ENCODE measurements around the gene ANKRD24.
"Not testable (repeated sequence)": the region's sequence is repeated elsewhere in the genome, so short reads cannot be mapped to it uniquely, and the experiment has no call there.

Gene ANKRD24

DNA sequence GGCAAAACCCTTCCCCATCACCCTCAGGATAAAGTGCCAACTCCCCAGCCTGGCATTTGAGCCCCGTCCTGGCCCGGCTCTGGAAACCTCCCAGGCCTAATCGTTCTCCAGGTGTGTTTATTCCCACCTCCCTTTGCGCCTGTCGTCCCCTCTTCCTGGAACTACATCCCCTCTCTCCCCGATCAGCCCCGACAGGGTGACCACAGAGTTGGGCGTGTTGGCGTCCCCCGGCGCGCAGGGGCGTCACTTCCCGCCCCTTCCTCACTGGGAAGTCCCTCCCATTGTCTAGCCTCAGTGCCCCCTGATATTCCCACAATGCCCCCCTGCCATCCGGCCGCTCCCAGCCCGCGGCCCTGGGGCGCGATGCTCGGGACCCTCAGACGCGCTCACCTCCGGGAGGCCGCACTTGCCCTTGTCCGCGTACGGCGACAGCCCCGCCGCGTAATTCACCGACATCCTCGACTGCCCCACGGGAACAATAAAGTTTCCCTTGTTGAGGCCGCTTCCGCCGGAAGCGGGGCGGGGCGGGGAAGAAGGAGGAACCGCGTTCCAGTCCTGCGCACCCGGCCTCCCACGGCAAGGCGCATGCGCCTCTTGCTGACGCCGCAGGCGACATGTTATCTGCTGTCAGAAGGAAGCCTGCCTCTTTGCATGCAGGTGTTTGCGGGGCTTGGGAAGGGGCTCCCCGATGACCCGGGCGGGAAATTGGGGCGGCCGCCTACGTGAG lies at the start of gene ANKRD24, which contains the start of gene SIRT6:
TSS of gene ANKRD24 (plus strand) at position 606 of the 727 bp plus-strand sequence. CDS start 3,737 bp downstream, outside the sequence.
TSS of gene SIRT6 (minus strand) at position 480 of the 727 bp plus-strand sequence. CDS start at position 456, 24 bp downstream.
- H3K4me3 ChIP-seq (ENCODE audit: low read length in 2 of 2): peak within 1 kb of the TSS; percentile 94 to 95
- H3K4me1 ChIP-seq (ENCODE audit: control insufficient read depth in 2 of 2, insufficient read depth in 2 of 2, low read length in 2 of 2): peaks cover 24 to 26% of the 10 kb centered on the region in 2 donors
- peaks cover 12 to 14% of the 10 kb centered on the region in 2 donors for H3K36me3 ChIP-seq (ENCODE audit: control insufficient read depth in 2 of 2, insufficient read depth in 2 of 2, low read length in 2 of 2)
- no peaks in the 10 kb centered on the region for H3K9me3 ChIP-seq (ENCODE audit: control insufficient read depth in 2 of 2, low read length in 2 of 2)
- H3K9ac ChIP-seq (ENCODE audit: low read depth in 1 of 2, low read length in 2 of 2): peak within 1 kb of the TSS; percentile 94 to 98
- H3K27me3 ChIP-seq (ENCODE audit: control insufficient read depth in 2 of 2, insufficient read depth in 2 of 2, low read length in 2 of 2): no peaks in the 10 kb centered on the region
- peak within 1 kb of the TSS; percentile 90 to 96 for H3K27ac ChIP-seq (ENCODE audit: low read depth in 2 of 2, low read length in 2 of 2)

DNA sequence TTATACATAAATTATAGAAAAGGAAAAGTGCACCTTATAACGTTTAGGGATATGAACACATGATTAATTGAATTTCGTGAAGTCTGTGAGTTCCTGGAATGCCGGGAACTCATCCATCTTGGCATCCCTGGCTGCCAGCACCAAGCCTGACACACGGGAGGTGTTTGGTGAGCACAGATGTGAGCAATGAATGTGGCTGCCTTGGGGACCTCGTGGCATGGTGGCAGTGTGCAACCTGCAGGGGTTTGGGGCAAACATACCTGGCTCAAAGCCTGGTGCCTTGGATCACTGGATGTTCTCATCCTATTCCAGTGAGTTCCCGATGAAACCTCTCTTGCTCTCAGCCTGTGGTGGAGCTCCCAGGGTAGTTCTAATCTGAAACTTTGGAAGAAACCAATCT lies 48.1 kb upstream of the ANKRD24 start:
- Histone ChIP-seq H3K27me3 (ENCODE audit: control insufficient read depth in 2 of 2, insufficient read depth in 2 of 2, low read length in 2 of 2) (no peaks in the 10 kb centered on the region), H3K4me3 (ENCODE audit: low read length in 2 of 2) (no peak overlapping the region), H3K9ac (ENCODE audit: low read depth in 1 of 2, low read length in 2 of 2) (no peak overlapping the region), H3K9me3 (ENCODE audit: control insufficient read depth in 2 of 2, low read length in 2 of 2) (no peaks in the 10 kb centered on the region), H3K27ac (ENCODE audit: low read depth in 2 of 2, low read length in 2 of 2) (no peak overlapping the region), H3K4me1 (ENCODE audit: control insufficient read depth in 2 of 2, insufficient read depth in 2 of 2, low read length in 2 of 2) (peaks cover 14 to 21% of the 10 kb centered on the region in 2 donors), H3K36me3 (ENCODE audit: control insufficient read depth in 2 of 2, insufficient read depth in 2 of 2, low read length in 2 of 2) (no peaks in the 10 kb centered on the region)

DNA sequence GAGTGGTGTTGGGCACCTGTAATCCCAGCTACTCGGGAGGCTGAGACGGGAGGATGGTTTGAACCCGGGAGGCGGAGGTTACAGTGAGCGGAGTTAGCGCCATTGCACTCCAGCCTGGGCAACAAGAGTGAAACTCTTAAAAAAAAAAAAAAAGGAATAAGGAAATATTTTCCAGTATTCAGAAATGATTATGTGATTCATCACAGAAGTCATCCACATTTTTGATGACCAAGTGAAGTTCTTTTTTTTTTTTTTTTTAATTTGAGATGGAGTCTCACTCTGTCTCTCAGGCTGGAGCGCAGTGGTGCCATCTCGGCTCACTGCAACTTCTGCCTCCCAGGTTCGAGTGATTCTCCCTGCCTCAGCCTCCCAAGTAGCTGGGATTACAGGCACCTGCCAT lies 47.1 kb upstream of the ANKRD24 start:
- not testable (repeated sequence) for H3K27me3 ChIP-seq (ENCODE audit: control insufficient read depth in 2 of 2, insufficient read depth in 2 of 2, low read length in 2 of 2); H3K27ac ChIP-seq (ENCODE audit: low read depth in 2 of 2, low read length in 2 of 2); H3K9me3 ChIP-seq (ENCODE audit: control insufficient read depth in 2 of 2, low read length in 2 of 2); H3K36me3 ChIP-seq (ENCODE audit: control insufficient read depth in 2 of 2, insufficient read depth in 2 of 2, low read length in 2 of 2); H3K4me3 ChIP-seq (ENCODE audit: low read length in 2 of 2); H3K9ac ChIP-seq (ENCODE audit: low read depth in 1 of 2, low read length in 2 of 2)
- peaks cover 14 to 27% of the 10 kb centered on the region in 2 donors for H3K4me1 ChIP-seq (ENCODE audit: control insufficient read depth in 2 of 2, insufficient read depth in 2 of 2, low read length in 2 of 2)

DNA sequence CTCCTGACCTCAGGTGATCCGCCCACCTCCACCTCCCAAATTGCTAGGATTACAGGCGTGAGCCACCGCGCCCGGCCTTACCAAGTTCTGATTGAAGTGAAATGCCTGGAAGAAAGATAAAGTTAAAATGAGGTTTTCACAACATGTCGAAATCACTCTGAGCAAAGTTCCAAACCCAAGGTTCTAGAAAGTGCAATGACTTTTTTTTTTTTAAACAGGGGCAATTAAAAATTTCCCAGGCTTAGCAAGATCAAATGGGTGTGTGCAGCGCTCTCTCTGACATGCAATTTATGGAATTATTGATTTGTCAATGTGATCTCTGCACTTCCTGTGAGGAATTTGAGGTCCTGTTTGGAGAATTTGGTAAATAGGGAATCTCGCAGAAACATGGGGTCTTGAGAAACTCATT lies 45.8 kb upstream of the ANKRD24 start:
- Histone ChIP-seq H3K4me1 (ENCODE audit: control insufficient read depth in 2 of 2, insufficient read depth in 2 of 2, low read length in 2 of 2) (peaks cover 6 to 18% of the 10 kb centered on the region in 2 donors), H3K4me3 (ENCODE audit: low read length in 2 of 2) (no peak overlapping the region), H3K36me3 (ENCODE audit: control insufficient read depth in 2 of 2, insufficient read depth in 2 of 2, low read length in 2 of 2) (no peaks in the 10 kb centered on the region), H3K9me3 (ENCODE audit: control insufficient read depth in 2 of 2, low read length in 2 of 2) (no peaks in the 10 kb centered on the region), H3K9ac (ENCODE audit: low read depth in 1 of 2, low read length in 2 of 2) (peak overlapping the region in 1 of 2 donors; percentile 10), H3K27me3 (ENCODE audit: control insufficient read depth in 2 of 2, insufficient read depth in 2 of 2, low read length in 2 of 2) (no peaks in the 10 kb centered on the region), H3K27ac (ENCODE audit: low read depth in 2 of 2, low read length in 2 of 2) (peak overlapping the region; percentile 48 to 65)

DNA sequence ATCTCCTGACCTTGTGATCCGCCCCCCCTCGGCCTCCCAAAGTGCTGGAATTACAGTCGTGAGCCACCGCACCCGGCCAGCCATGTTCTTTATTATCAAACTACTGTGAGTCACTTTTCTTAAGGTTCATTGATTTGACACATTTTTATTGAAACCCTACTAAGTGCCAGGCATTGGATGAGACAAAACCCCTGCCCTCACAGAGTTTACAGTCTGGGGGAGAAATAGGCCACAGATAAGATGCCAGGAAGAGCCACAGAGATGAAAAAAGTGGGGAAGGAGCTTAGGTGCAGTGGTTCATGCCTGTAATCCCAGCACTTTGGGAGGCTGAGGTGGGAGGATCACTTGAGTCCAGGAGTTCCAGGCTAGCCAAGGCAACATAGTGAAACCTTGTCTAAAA lies 44.0 kb upstream of the ANKRD24 start:
- Histone ChIP-seq H3K9me3 (ENCODE audit: control insufficient read depth in 2 of 2, low read length in 2 of 2) (no peaks in the 10 kb centered on the region), H3K27me3 (ENCODE audit: control insufficient read depth in 2 of 2, insufficient read depth in 2 of 2, low read length in 2 of 2) (no peaks in the 10 kb centered on the region), H3K36me3 (ENCODE audit: control insufficient read depth in 2 of 2, insufficient read depth in 2 of 2, low read length in 2 of 2) (no peaks in the 10 kb centered on the region), H3K27ac (ENCODE audit: low read depth in 2 of 2, low read length in 2 of 2) (no peak overlapping the region), H3K4me3 (ENCODE audit: low read length in 2 of 2) (no peak overlapping the region), H3K4me1 (ENCODE audit: control insufficient read depth in 2 of 2, insufficient read depth in 2 of 2, low read length in 2 of 2) (peaks cover 12 to 28% of the 10 kb centered on the region in 2 donors), H3K9ac (ENCODE audit: low read depth in 1 of 2, low read length in 2 of 2) (no peak overlapping the region)

DNA sequence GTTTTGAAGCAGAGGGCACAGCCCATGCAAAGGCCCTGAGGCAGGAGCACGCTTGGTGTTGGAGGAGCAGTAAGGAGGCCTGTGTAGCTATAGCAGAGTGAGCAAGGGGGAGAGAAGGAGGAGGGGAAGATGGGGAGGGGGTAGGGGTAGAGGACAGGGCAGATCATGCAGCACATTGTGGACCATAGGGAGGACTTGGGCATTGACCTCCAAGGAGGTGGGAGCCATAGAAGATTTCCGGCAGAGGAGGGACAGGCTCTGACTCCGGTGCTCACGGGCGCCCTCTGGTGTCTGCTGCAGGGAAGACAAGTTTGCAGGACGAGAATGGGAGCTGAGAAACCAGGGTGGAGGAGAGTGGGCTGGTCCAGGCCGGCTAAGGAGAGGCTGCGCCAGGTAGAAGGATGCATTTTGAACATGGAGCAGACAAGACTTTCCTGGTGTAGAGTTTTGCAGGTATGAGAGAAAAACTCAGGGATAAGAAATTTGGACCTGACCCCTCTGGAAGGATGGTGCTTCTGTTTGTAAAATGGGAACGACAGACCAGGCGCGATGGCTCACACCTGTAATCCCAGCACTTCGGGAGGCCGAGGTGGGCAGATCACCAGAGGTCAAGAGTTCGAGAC lies 42.8 kb upstream of the ANKRD24 start:
- H3K4me1 ChIP-seq (ENCODE audit: control insufficient read depth in 2 of 2, insufficient read depth in 2 of 2, low read length in 2 of 2): peaks cover 14 to 35% of the 10 kb centered on the region in 2 donors
- no peak overlapping the region for H3K4me3 ChIP-seq (ENCODE audit: low read length in 2 of 2)
- H3K27me3 ChIP-seq (ENCODE audit: control insufficient read depth in 2 of 2, insufficient read depth in 2 of 2, low read length in 2 of 2): no peaks in the 10 kb centered on the region
- no peaks in the 10 kb centered on the region for H3K36me3 ChIP-seq (ENCODE audit: control insufficient read depth in 2 of 2, insufficient read depth in 2 of 2, low read length in 2 of 2)
- H3K9me3 ChIP-seq (ENCODE audit: control insufficient read depth in 2 of 2, low read length in 2 of 2): no peaks in the 10 kb centered on the region
- peak overlapping the region; percentile 60 to 63 for H3K27ac ChIP-seq (ENCODE audit: low read depth in 2 of 2, low read length in 2 of 2)
- H3K9ac ChIP-seq (ENCODE audit: low read depth in 1 of 2, low read length in 2 of 2): peak overlapping the region in 1 of 2 donors; percentile 1

DNA sequence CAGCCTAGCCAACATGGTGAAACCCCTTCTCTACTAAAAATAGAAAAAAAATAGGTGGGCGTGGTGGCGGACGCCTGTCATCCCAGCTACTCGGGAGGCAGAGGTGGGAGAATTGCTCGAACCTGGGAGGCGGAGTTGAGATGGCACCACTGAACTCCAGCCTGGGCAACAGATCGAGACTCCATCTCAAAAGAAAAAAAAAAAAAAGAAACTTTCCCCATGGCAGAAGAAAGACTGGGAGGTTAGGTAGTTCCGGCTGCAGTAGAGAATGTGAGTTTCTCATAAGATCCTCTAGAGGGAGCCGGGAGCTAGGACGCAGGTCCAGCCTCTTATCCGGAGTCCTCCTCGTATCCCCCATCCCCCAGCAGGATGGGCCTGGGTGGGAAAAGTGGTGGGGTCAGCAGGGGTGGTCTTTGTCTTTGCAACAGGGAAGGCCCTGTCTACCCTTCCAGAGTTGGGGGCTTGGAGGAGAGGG lies 42.2 kb upstream of the ANKRD24 start:
- Histone ChIP-seq H3K27me3 (ENCODE audit: control insufficient read depth in 2 of 2, insufficient read depth in 2 of 2, low read length in 2 of 2) (no peaks in the 10 kb centered on the region), H3K36me3 (ENCODE audit: control insufficient read depth in 2 of 2, insufficient read depth in 2 of 2, low read length in 2 of 2) (no peaks in the 10 kb centered on the region), H3K9ac (ENCODE audit: low read depth in 1 of 2, low read length in 2 of 2) (peak overlapping the region in 1 of 2 donors; percentile 1), H3K27ac (ENCODE audit: low read depth in 2 of 2, low read length in 2 of 2) (peak overlapping the region; percentile 60 to 63), H3K4me1 (ENCODE audit: control insufficient read depth in 2 of 2, insufficient read depth in 2 of 2, low read length in 2 of 2) (peaks cover 14 to 36% of the 10 kb centered on the region in 2 donors), H3K4me3 (ENCODE audit: low read length in 2 of 2) (peak overlapping the region in 1 of 2 donors; percentile 23), H3K9me3 (ENCODE audit: control insufficient read depth in 2 of 2, low read length in 2 of 2) (no peaks in the 10 kb centered on the region)

DNA sequence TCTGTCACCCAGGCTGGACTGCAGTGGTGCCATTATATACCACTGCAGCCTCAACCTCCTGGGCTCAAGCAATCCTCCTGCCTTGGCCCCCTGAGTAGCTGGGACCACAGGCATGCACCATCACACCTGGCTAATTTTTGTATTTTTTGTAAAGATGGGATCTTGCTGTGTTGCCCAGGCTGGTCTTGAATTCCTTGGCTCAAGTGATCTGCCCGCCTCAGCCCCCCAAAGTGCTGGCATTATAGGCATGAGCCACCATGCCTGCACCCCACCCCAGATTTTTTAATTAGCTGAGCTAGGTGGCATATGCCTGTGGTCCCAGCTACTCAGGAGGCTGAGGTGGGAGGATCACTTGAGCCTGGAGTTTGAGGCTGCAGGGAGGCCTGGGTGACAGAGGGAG lies 39.6 kb upstream of the ANKRD24 start:
- Histone ChIP-seq H3K9ac (ENCODE audit: low read depth in 1 of 2, low read length in 2 of 2) (peak overlapping the region in 1 of 2 donors; percentile 1), H3K27ac (ENCODE audit: low read depth in 2 of 2, low read length in 2 of 2) (peak overlapping the region; percentile 94 to 98), H3K4me1 (ENCODE audit: control insufficient read depth in 2 of 2, insufficient read depth in 2 of 2, low read length in 2 of 2) (peaks cover 16 to 40% of the 10 kb centered on the region in 2 donors)
- not testable (repeated sequence) for H3K4me3 ChIP-seq (ENCODE audit: low read length in 2 of 2); H3K9me3 ChIP-seq (ENCODE audit: control insufficient read depth in 2 of 2, low read length in 2 of 2); H3K36me3 ChIP-seq (ENCODE audit: control insufficient read depth in 2 of 2, insufficient read depth in 2 of 2, low read length in 2 of 2); H3K27me3 ChIP-seq (ENCODE audit: control insufficient read depth in 2 of 2, insufficient read depth in 2 of 2, low read length in 2 of 2)

DNA sequence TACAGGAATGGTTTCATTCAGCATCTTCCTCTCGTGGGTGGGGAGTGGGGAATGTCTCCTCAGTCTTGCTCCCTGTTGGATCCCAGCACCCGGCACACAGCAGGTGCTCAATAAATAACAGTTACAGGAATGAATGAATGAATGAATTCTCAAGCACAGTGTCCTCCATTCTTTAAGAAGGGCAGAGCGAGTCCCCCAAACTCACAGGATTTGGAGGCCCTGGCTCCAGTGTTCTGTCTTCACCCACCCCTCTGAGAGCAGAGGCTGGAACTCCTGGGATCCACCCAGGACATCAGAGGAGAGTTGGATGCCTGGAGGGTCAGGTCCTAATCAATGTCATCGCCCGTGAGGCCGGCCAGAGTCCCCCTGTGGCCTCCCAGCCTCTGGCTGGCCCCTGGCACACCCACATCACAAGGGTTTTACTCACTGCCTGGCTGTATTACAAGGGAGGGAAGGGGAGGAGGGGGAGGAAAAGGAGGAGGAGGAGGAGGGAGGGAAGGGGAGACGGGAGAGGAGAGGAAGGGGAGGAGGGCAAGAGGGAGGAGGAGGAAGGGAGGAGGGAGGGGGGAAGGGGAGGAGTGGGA lies 37.7 kb upstream of the ANKRD24 start:
- peak overlapping the region; percentile 26 to 39 for H3K4me3 ChIP-seq (ENCODE audit: low read length in 2 of 2)
- H3K9ac ChIP-seq (ENCODE audit: low read depth in 1 of 2, low read length in 2 of 2): peak overlapping the region; percentile 56 to 75
- H3K27me3 ChIP-seq (ENCODE audit: control insufficient read depth in 2 of 2, insufficient read depth in 2 of 2, low read length in 2 of 2): peaks cover 0 to 1% of the 10 kb centered on the region in 2 donors
- peak overlapping the region; percentile 94 to 98 for H3K27ac ChIP-seq (ENCODE audit: low read depth in 2 of 2, low read length in 2 of 2)
- H3K36me3 ChIP-seq (ENCODE audit: control insufficient read depth in 2 of 2, insufficient read depth in 2 of 2, low read length in 2 of 2): no peaks in the 10 kb centered on the region
- H3K4me1 ChIP-seq (ENCODE audit: control insufficient read depth in 2 of 2, insufficient read depth in 2 of 2, low read length in 2 of 2): peaks cover 16 to 47% of the 10 kb centered on the region in 2 donors
- no peaks in the 10 kb centered on the region for H3K9me3 ChIP-seq (ENCODE audit: control insufficient read depth in 2 of 2, low read length in 2 of 2)

Data from mucosa of rectum (tissue), 2 donors.